GM12878 (cell line): ENCODE measurements around the gene EPB41L2. TPM values are rescaled to one million over a fixed set of nuclear protein-coding genes. Genes with fewer than 3 reads are reported as not detected.

ENCODE experiments used
- ATAC-seq: fragments of 200-7000 bp; cut with Tn5 transposase; 3 replicates; pipeline ENCODE4 v1.9.1; 2020; ENCODE audit warnings: mild to moderate bottlenecking, moderate library complexity
- BruUV-seq: library from RNA; stranded (reverse); fragments of 400-500 nt; replicated peaks from 2 replicates; lab custom pipeline; 2021; lab: Mats Ljungman, UMichigan
- CTCF ChIA-PET: fragments of 300-600 bp; sonication (Branson Sonifier 250); formaldehyde crosslinking; extraction: SDS; loops from one replicate; lab custom pipeline; 2021; ENCODE audit warnings: inconsistent platforms; lab: Yijun Ruan, JAX
- POLR2A ChIA-PET: fragments of 350-600 bp; formaldehyde crosslinking; extraction: SDS; loops from one replicate; lab custom pipeline; 2021; ENCODE audit warnings: inconsistent platforms; lab: Charles Lee
- RAD21 ChIA-PET: fragments of 300-600 bp; sonication (Branson Sonifier 250); formaldehyde crosslinking; loops from one replicate; lab custom pipeline; 2023; ENCODE audit warnings: antibody characterized with exemption; ENCODE audit not compliant: unreplicated experiment; lab: Charles Lee
- SMC1A ChIA-PET: fragments of 300-600 bp; sonication (Branson Sonifier 250); formaldehyde crosslinking; loops from one replicate; lab custom pipeline; 2023; ENCODE audit not compliant: unreplicated experiment, uncharacterized antibody; lab: Charles Lee
- DNase-seq: peaks from one replicate; pipeline ENCODE4 v3.0.0-alpha.2; 2011; ENCODE audit warnings: low read depth, low spot score
- FAIRE-seq: peaks from 3 replicates; lab custom pipeline; 2011; peaks lifted over from hg19 to GRCh38; lab: Jason Lieb, UNC
- H2AFZ ChIP-seq: 2 replicates; pipeline ENCODE4 v1.6.0; 2011; ENCODE audit warnings: low read depth, low read length, control low read depth; ENCODE audit not compliant: control insufficient read depth
- H3K27ac ChIP-seq: 2 replicates; pipeline ENCODE4 v1.5.1; 2011; ENCODE audit warnings: control low read depth; ENCODE audit not compliant: control insufficient read depth, insufficient read depth
- H3K27me3 ChIP-seq, 2 experiments: replicated peaks in 1 of 2; 2 replicates each; pipeline versions ENCODE4 v1.6.0 to v1.6.1; 2011; ENCODE audit warnings: low read length in 1 of 2; ENCODE audit not compliant: control insufficient read depth in 2 of 2, insufficient read depth in 2 of 2
- H3K36me3 ChIP-seq, 2 experiments: 2 replicates each; pipeline ENCODE4 v1.5.1; 2011; ENCODE audit warnings: low read length in 1 of 2; ENCODE audit not compliant: control insufficient read depth in 2 of 2, insufficient read depth in 2 of 2
- H3K4me1 ChIP-seq: 2 replicates; pipeline ENCODE4 v1.6.1; 2011; ENCODE audit warnings: mild to moderate bottlenecking, low read length, moderate library complexity, mixed read lengths; ENCODE audit not compliant: control insufficient read depth, insufficient read depth
- H3K4me2 ChIP-seq: 2 replicates; pipeline ENCODE4 v1.6.0; 2011; ENCODE audit warnings: control low read depth; ENCODE audit not compliant: control insufficient read depth, insufficient read depth
- H3K4me3 ChIP-seq: fragments of 200-600 bp; sonication (generic); 2 replicates; pipeline ENCODE4 v1.5.1; 2016
- H3K79me2 ChIP-seq: 2 replicates; pipeline ENCODE4 v1.6.0; 2011; ENCODE audit warnings: low read length; ENCODE audit not compliant: control insufficient read depth, insufficient read depth
- H3K9ac ChIP-seq: 2 replicates; pipeline ENCODE4 v1.8.0; 2011; ENCODE audit warnings: low read length, control low read depth, mixed read lengths; ENCODE audit not compliant: control insufficient read depth, insufficient read depth
- H3K9me3 ChIP-seq: replicated peaks from 3 replicates; pipeline ENCODE4 v1.5.1; 2011; ENCODE audit warnings: mild to moderate bottlenecking, low read length; ENCODE audit not compliant: control insufficient read depth, insufficient read depth
- H4K20me1 ChIP-seq: 2 replicates; pipeline ENCODE4 v1.6.0; 2011; ENCODE audit not compliant: control insufficient read depth, insufficient read depth
- CHD2 ChIP-seq: IDR thresholded peaks from 2 replicates; pipeline ENCODE4 v1.6.1; 2011; ENCODE audit warnings: low read depth, low read length, improper control_type of control experiment, borderline replicate concordance
- EGR1 ChIP-seq, 2 experiments: IDR thresholded peaks; 1 replicate in 1 of 2; 2 replicates in 1 of 2; pipeline ENCODE4 v1.6.1; 2011 to 2012; ENCODE audit warnings: low read depth in 2 of 2, low read length in 2 of 2, borderline replicate concordance in 1 of 2, mild to moderate bottlenecking in 1 of 2, moderate library complexity in 1 of 2
- ESRRA ChIP-seq: IDR thresholded peaks from 2 replicates; pipeline ENCODE4 v1.6.1; 2012; ENCODE audit warnings: mild to moderate bottlenecking, low read length, improper control_type of control experiment
- NBN ChIP-seq: fragments of 450-650 bp; IDR thresholded peaks from 2 replicates; pipeline ENCODE4 v1.6.1; 2016
- PAX8 ChIP-seq: fragments of 450-650 bp; IDR thresholded peaks from 2 replicates; pipeline ENCODE4 v1.6.1; 2017; ENCODE audit warnings: mild to moderate bottlenecking, moderate library complexity
- POU2F2 ChIP-seq: IDR thresholded peaks from 3 replicates; pipeline ENCODE4 v1.6.1; 2011; ENCODE audit warnings: low read depth, mild to moderate bottlenecking, low read length, borderline replicate concordance
- RAD21 ChIP-seq: IDR thresholded peaks from 2 replicates; pipeline ENCODE4 v1.6.1; 2011; ENCODE audit warnings: mild to moderate bottlenecking, low read depth, low read length, moderate library complexity; ENCODE audit not compliant: insufficient read depth
- RBBP5 ChIP-seq: fragments of 200-600 bp; sonication (generic); conservative IDR thresholded peaks from 2 replicates; pipeline ENCODE4 v1.6.1; 2016
- RFX5 ChIP-seq: IDR thresholded peaks from 2 replicates; pipeline ENCODE4 v1.6.1; 2011; ENCODE audit warnings: low read depth, low read length, improper control_type of control experiment
- SKIL ChIP-seq: fragments of 450-650 bp; IDR thresholded peaks from 2 replicates; pipeline ENCODE4 v1.6.1; 2017; ENCODE audit warnings: mild to moderate bottlenecking, low read depth, inconsistent platforms; ENCODE audit not compliant: poor library complexity, severe bottlenecking
- SPI1 ChIP-seq: IDR thresholded peaks from 2 replicates; pipeline ENCODE4 v1.6.1; 2011; ENCODE audit warnings: low read depth, mild to moderate bottlenecking, low read length, moderate library complexity, borderline replicate concordance; ENCODE audit not compliant: insufficient read depth
- TARDBP ChIP-seq: IDR thresholded peaks from 2 replicates; pipeline ENCODE4 v1.6.1; 2016; ENCODE audit warnings: borderline replicate concordance
- ZBTB4 ChIP-seq: fragments of 450-650 bp; formaldehyde crosslinking; IDR thresholded peaks from 2 replicates; pipeline ENCODE4 v1.4.0; 2022; ENCODE audit warnings: mild to moderate bottlenecking, moderate library complexity
- WGBS: methylation state at CpG from one replicate; pipeline ENCODE4 v1.1.6; 2016; ENCODE audit warnings: low lambda C conversion rate; ENCODE audit not compliant: insufficient replicate concordance, insufficient coverage; ENCODE audit errors: missing lambda C conversion rate; 5-methylcytosine and 5-hydroxymethylcytosine counted together
- in situ Hi-C: fragments of 300-500 bp; cut with MboI; formaldehyde crosslinking; loops from 9 replicates; pipeline ENCODE4 v1.14.3; 2018; ENCODE audit warnings: mixed read lengths
- intact Hi-C: fragments of 100-400 bp; cut with micrococcal nuclease; formaldehyde crosslinking; loops from one replicate; pipeline ENCODE4 v1.14.2; 2022; ENCODE audit not compliant: unreplicated experiment
- polyA plus RNA-seq, 11 experiments: library from polyadenylated mRNA; depleted of rRNA in 4 of 11; unstranded in 6 of 11; stranded (reverse) in 5 of 11; fragments of >200 nt; fragmentation: Nextera tagmentation in 4 of 11; fragmentation: Illumina TruSeq in 1 of 11; extraction: Ambion mirVana in 4 of 11; extraction: Trizol in 1 of 11; gene quantifications; 1 replicate in 1 of 11; 2 replicates in 10 of 11; pipeline versions ENCODE4 v1.2.1 to v1.2.3, GENCODE V29; 2011 to 2016; ENCODE audit warnings: inconsistent platforms in 2 of 11, missing spikeins in 2 of 11, low read depth in 1 of 11
- total RNA-seq, 4 experiments: library from RNA; depleted of rRNA in 3 of 4; stranded (reverse); fragments of >200 nt in 3 of 4; fragmentation: Illumina TruSeq in 1 of 4; extraction: Trizol in 1 of 4; gene quantifications; 2 replicates each; pipeline versions ENCODE4 v1.2.1 to v1.2.3, GENCODE V29; 2013 to 2021
- TF ChIP-seq, protein P1 (sequence below): fragments of 450-650 bp; formaldehyde crosslinking; IDR thresholded peaks from 2 replicates; pipeline ENCODE4 v1.4.0; 2020; ENCODE audit warnings: mild to moderate bottlenecking, moderate library complexity

EPB41L2 gene
- total and polyA plus RNA-seq, 10 of the 15 experiments (the other 5 are each of a cell fraction or from before 2014, with no cell fraction given): 7.4 to 41.6 (median 19.0) TPM

- ChIA-PET SMC1A (no interaction called here), CTCF (interaction anchor here (0.9 kb wide), 1 partner anchor 9 kb away, joined by 3 read pairs; no protein-coding TSS in a partner anchor), POLR2A (no interaction called here), RAD21 (no interaction called here)
- in situ Hi-C loops (no loop called here), intact Hi-C loops (no loop called here)
- Histone ChIP-seq H4K20me1 (no peaks in the 10 kb centered on the region), H2AFZ (no peak overlapping the region), H3K9me3 (no peaks in the 10 kb centered on the region), H3K9ac (no peak overlapping the region), H3K36me3 (no peaks in the 10 kb centered on the region), H3K27me3 (no peaks in the 10 kb centered on the region), H3K4me3 (no peak overlapping the region), H3K79me2 (no peaks in the 10 kb centered on the region), H3K4me1 (no peaks in the 10 kb centered on the region), H3K27ac (no peak overlapping the region), H3K4me2 (no peak overlapping the region)
- no peak for DNase-seq
- WGBS: 59% methylated on average over 4 of the region's 4 CpGs
- BruUV-seq: no TSS peak
- FAIRE-seq: no peak
- no peak for ATAC-seq
- TF ChIP-seq CHD2 (no peak), POU2F2 (no peak), EGR1 (IDR thresholded peaks at IDR 0.05; ENCODE audit: borderline replicate concordance in 1 of 2, low read depth in 2 of 2, low read length in 2 of 2) (no peak), PAX8 (no peak), TARDBP (no peak), SPI1 (no peak), SKIL (no peak), RFX5 (no peak), NBN (no peak), ESRRA (no peak), RBBP5 (no peak), RAD21 (no peak), ZBTB4 (no peak)
- TF ChIP-seq, protein P1, sequence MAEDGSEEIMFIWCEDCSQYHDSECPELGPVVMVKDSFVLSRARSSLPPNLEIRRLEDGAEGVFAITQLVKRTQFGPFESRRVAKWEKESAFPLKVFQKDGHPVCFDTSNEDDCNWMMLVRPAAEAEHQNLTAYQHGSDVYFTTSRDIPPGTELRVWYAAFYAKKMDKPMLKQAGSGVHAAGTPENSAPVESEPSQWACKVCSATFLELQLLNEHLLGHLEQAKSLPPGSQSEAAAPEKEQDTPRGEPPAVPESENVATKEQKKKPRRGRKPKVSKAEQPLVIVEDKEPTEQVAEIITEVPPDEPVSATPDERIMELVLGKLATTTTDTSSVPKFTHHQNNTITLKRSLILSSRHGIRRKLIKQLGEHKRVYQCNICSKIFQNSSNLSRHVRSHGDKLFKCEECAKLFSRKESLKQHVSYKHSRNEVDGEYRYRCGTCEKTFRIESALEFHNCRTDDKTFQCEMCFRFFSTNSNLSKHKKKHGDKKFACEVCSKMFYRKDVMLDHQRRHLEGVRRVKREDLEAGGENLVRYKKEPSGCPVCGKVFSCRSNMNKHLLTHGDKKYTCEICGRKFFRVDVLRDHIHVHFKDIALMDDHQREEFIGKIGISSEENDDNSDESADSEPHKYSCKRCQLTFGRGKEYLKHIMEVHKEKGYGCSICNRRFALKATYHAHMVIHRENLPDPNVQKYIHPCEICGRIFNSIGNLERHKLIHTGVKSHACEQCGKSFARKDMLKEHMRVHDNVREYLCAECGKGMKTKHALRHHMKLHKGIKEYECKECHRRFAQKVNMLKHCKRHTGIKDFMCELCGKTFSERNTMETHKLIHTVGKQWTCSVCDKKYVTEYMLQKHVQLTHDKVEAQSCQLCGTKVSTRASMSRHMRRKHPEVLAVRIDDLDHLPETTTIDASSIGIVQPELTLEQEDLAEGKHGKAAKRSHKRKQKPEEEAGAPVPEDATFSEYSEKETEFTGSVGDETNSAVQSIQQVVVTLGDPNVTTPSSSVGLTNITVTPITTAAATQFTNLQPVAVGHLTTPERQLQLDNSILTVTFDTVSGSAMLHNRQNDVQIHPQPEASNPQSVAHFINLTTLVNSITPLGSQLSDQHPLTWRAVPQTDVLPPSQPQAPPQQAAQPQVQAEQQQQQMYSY (CRISPR knock-in tag): no peak
These were observed 236.4 kb downstream of the EPB41L2 start for GRCh38 chr6:130826442-130827246.
